Karpas-422 (cell line): ENCODE results near the gene SELENBP1. TPM values are rescaled to one million over a fixed set of nuclear protein-coding genes. Genes with fewer than 3 reads are reported as not detected.

Experiments used
- DNase-seq: peaks from one replicate; pipeline ENCODE4 v3.0.0-alpha.2; 2015
- H2AFZ ChIP-seq: fragments of 200-600 bp; sonication (generic); 2 replicates; pipeline ENCODE4 v1.6.1; 2014; ENCODE audit warnings: antibody characterized with exemption, low read length, mixed read lengths
- H3K27ac ChIP-seq: fragments of 200-600 bp; sonication (generic); 2 replicates; pipeline ENCODE4 v1.5.1; 2014; ENCODE audit warnings: mild to moderate bottlenecking, low read length, moderate library complexity
- H3K27me3 ChIP-seq: fragments of 200-600 bp; sonication (generic); 2 replicates; pipeline ENCODE4 v1.6.1; 2014; ENCODE audit warnings: low read length, mixed read lengths
- H3K36me3 ChIP-seq: fragments of 200-600 bp; sonication (generic); 2 replicates; pipeline ENCODE4 v1.6.1; 2014; ENCODE audit warnings: low read length, mixed read lengths; ENCODE audit not compliant: insufficient read depth
- H3K4me1 ChIP-seq: fragments of 200-600 bp; sonication (generic); 2 replicates; pipeline ENCODE4 v1.6.1; 2014; ENCODE audit warnings: mild to moderate bottlenecking, low read length, mixed read lengths
- H3K4me2 ChIP-seq: fragments of 200-600 bp; sonication (generic); 2 replicates; pipeline ENCODE4 v1.6.1; 2014; ENCODE audit warnings: low read length, low read depth, mild to moderate bottlenecking; ENCODE audit not compliant: poor library complexity, severe bottlenecking
- H3K4me3 ChIP-seq: fragments of 200-600 bp; sonication (generic); 2 replicates; pipeline ENCODE4 v1.5.1; 2014; ENCODE audit warnings: mild to moderate bottlenecking, antibody characterized with exemption, low read length, mixed read lengths
- H3K79me2 ChIP-seq: fragments of 200-600 bp; sonication (generic); 2 replicates; pipeline ENCODE4 v1.6.1; 2014; ENCODE audit warnings: mild to moderate bottlenecking, low read length, mixed read lengths
- H3K9ac ChIP-seq: fragments of 200-600 bp; sonication (generic); 2 replicates; pipeline ENCODE4 v1.6.0; 2014; ENCODE audit warnings: low read length
- H3K9me2 ChIP-seq: fragments of 200-600 bp; sonication (generic), shearing (Covaris generic); replicated peaks from 2 replicates; pipeline ENCODE4 v1.6.0; 2014; ENCODE audit warnings: mild to moderate bottlenecking, low read length, moderate library complexity; ENCODE audit not compliant: insufficient read depth
- H3K9me3 ChIP-seq: fragments of 300-700, 200-600 bp; sonication (generic); 2 replicates; pipeline ENCODE4 v1.6.1; 2014; ENCODE audit warnings: low read length, mixed read lengths
- H4K20me1 ChIP-seq: fragments of 200-600 bp; sonication (generic); 2 replicates; pipeline ENCODE4 v1.6.1; 2014; ENCODE audit warnings: mild to moderate bottlenecking, antibody characterized with exemption, low read length, low read depth; ENCODE audit not compliant: insufficient read depth
- total RNA-seq: library from RNA; depleted of rRNA; stranded (reverse); fragments of >200 nt; shearing (Covaris generic); gene quantifications from 2 replicates; pipeline ENCODE4 v1.2.3, GENCODE V29; 2014; ENCODE audit warnings: low replicate concordance; rRNA removed

SELENBP1 gene
- not detected in 2 replicates for total RNA-seq

DNA sequence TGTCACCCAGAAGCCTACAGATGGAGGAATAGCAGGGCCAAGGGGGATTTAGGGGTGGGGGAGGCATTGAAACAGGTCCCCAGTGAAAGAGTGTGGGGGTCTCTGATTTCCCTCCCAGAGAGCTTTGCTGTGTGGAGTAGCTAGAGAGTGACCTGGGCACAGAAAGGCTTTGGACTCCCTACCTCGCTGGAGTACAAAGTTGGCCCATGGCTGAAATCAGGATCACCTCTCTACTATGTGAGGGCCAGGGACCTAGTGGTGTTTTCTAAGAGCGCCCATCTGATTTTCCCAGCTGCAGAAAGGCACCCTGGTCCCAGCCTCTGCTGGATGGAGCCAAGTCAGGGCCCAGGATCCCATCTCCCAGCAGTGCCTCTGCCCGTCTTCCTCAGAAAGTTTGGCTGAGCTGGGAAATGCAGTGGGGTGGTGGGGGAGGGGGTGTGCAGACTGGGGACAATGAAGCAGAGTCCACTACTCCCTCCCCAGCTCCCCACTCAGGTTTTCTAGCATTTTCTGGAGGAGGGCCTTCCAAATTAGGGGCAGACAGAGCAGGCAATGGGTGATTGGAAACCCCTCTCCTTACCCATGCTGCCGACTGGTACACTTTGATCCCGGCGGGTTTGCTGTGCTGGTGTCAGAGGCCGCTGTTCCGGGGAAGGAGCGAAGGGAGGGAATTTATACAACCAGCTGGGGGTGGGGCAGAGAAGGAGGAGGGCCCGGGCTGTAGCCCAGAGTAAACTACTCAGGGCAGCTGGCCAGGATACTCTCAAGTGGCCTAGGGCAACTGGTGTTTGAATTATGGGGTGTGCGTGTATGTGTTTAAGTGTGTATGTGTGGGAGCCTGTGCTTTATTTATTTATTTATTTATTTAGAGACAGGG is at the start of gene SELENBP1:
SELENBP1 (minus strand) TSS at position 648 of the 877 bp plus-strand sequence; CDS start at position 584, 64 bp downstream.
- Histone ChIP-seq H3K4me3 (no peak within 1 kb of the TSS), H3K27me3 (no peaks in the 10 kb centered on the region), H3K36me3 (no peaks in the 10 kb centered on the region), H4K20me1 (no peaks in the 10 kb centered on the region), H3K9me2 (no peaks in the 10 kb centered on the region), H3K27ac (no peak within 1 kb of the TSS), H3K9me3 (no peaks in the 10 kb centered on the region), H3K79me2 (no peaks in the 10 kb centered on the region), H3K9ac (no peak within 1 kb of the TSS), H3K4me2 (no peak within 1 kb of the TSS), H2AFZ (no peak within 1 kb of the TSS), H3K4me1 (peaks cover 9% of the 10 kb centered on the region)
- no peak for DNase-seq

DNA sequence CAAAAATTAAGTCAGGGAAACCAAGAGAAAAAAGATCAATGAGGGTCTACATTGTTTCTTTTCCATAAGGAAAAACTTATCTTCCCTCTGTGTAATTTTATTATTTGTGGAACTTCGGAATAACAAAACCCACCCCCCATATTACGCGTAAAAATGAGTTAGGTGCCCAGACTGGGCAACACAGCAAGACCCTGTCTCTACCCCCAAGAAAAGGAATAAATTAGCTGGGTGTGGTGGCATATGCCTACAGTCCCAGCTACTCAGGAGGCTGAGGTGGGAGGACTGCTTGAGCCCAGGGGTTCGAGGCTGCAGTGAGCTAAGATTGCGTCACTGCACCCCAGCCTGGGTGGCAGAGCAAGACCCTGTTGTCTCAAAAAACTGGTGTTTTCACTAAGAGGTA is 47.3 kb upstream of the SELENBP1 start:
- DNase-seq: no peak
- H3K27ac ChIP-seq: no peak overlapping the region
- H3K9ac ChIP-seq: no peak overlapping the region
- no peaks in the 10 kb centered on the region for H3K4me1 ChIP-seq
- no peaks in the 10 kb centered on the region for H3K9me3 ChIP-seq
- no peaks in the 10 kb centered on the region for H3K9me2 ChIP-seq
- H2AFZ ChIP-seq: no peak overlapping the region
- H4K20me1 ChIP-seq: no peaks in the 10 kb centered on the region
- H3K79me2 ChIP-seq: peaks cover 3% of the 10 kb centered on the region; the same call in 1 of the 2 replicates
- H3K36me3 ChIP-seq: peaks cover 32% of the 10 kb centered on the region; the same call in 1 of the 2 replicates
- H3K27me3 ChIP-seq: no peaks in the 10 kb centered on the region
- no peak overlapping the region for H3K4me2 ChIP-seq
- no peak overlapping the region for H3K4me3 ChIP-seq

DNA sequence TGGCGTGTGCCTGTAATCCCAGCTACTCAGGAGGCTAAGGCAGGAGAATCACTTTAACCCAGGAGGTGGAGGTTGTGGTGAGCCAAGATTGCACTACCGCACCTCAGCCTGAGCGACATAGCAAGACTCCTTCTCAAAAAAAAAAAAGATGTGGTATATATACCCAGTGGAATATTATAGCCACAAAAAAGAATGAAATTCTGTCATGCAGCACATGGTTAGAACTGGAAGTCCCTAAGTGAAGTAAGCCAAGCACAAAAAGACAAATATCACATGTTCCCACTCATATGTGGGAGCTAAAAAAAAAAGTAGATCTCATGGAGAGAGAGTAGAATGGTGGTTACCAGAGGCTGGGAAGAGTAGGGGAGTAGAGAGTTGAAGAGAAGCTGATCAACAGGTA is 45.6 kb upstream of the SELENBP1 start:
- no peak overlapping the region for H3K4me3 ChIP-seq
- no peaks in the 10 kb centered on the region for H3K9me3 ChIP-seq
- H3K36me3 ChIP-seq: peaks cover 19% of the 10 kb centered on the region; the same call in 1 of the 2 replicates

DNA sequence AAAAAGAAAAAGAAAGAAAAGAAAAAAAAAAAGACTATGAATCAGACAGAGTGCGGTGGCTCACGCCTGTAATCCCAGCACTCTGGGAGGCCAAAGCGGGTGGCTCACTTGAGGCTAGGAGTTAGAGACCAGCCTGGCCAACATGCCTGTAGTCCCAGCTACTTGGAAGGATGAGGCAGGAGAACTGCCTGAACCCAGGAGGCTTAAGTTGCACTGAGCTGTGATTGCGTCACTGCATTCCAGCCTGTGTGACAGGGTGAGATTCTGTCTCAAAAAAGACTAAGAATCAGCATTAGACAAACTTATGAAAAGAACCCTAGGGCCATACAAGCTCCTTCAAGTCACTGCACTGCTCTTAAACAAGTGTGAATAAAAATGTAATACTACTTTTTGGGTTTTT is 43.7 kb upstream of the SELENBP1 start:
- H3K36me3 ChIP-seq: peaks cover 27% of the 10 kb centered on the region; the same call in 1 of the 2 replicates
- DNase-seq: no peak
- H3K4me1 ChIP-seq: no peaks in the 10 kb centered on the region

More for the DNA sequence above, 45.6 kb upstream of the SELENBP1 start:
- Histone ChIP-seq H2AFZ (no peak overlapping the region), H3K27ac (no peak overlapping the region), H4K20me1 (no peaks in the 10 kb centered on the region), H3K4me1 (no peaks in the 10 kb centered on the region), H3K9ac (no peak overlapping the region), H3K4me2 (no peak overlapping the region), H3K9me2 (no peaks in the 10 kb centered on the region), H3K79me2 (peaks cover 7% of the 10 kb centered on the region; the same call in 1 of the 2 replicates), H3K27me3 (no peaks in the 10 kb centered on the region)
- DNase-seq: no peak

DNA sequence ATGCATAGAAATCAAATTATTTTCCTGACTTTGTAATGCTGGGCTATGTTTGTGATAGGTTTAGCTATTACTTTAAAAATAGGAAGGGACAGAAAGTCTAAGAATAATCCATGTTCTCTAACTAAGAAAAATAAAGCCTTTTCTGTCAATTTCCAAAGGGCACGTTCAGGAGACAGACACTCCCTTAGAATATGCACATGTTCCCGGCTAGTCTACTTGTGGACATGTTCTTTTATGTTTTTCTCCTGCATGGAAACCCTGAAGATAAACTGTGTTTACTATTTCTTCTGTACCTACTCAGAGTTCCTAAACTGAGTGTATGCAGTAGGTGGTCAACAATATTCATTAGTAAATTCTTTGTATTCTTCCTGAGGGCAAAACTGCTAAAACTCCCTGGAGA is 39.4 kb upstream of the SELENBP1 start:
- Histone ChIP-seq H3K4me2 (no peak overlapping the region), H3K9ac (no peak overlapping the region), H3K27ac (no peak overlapping the region), H3K4me3 (no peak overlapping the region), H3K9me2 (no peaks in the 10 kb centered on the region), H3K36me3 (peaks cover 52% of the 10 kb centered on the region; the same call in 1 of the 2 replicates), H3K27me3 (no peaks in the 10 kb centered on the region), H3K4me1 (no peaks in the 10 kb centered on the region), H2AFZ (no peak overlapping the region), H3K79me2 (0 out of 2 replicates have a peak, but pooled peaks cover 4% of the 10 kb centered on the region), H3K9me3 (no peaks in the 10 kb centered on the region), H4K20me1 (no peaks in the 10 kb centered on the region)
- no peak for DNase-seq

More for the DNA sequence above, 43.7 kb upstream of the SELENBP1 start:
- Histone ChIP-seq H4K20me1 (no peaks in the 10 kb centered on the region), H3K9ac (no peak overlapping the region), H3K27ac (no peak overlapping the region), H3K4me3 (no peak overlapping the region), H3K4me2 (no peak overlapping the region), H3K27me3 (no peaks in the 10 kb centered on the region), H2AFZ (no peak overlapping the region), H3K9me3 (no peaks in the 10 kb centered on the region), H3K79me2 (peaks cover 7% of the 10 kb centered on the region; the same call in 1 of the 2 replicates), H3K9me2 (no peaks in the 10 kb centered on the region)

DNA sequence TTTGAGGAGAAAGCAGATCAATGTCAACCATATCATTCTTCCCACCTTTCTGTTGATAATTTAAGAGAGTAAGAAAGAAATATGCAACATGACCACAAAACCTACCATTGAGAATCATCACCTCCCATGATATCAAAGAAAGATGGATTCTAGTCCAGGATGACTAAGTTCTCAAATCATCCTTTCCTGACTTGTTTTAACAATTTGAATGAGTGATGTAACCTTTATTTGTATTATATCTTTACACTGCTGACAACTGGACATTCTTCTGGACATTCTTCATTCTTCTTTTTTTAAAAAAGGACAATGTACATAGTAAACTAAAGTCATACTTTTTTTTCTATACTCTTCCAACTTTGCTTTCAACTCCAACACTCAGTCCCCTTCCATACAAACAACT is 36.4 kb upstream of the SELENBP1 start:
- H3K9me2 ChIP-seq: no peaks in the 10 kb centered on the region
- H3K36me3 ChIP-seq: peaks cover 58% of the 10 kb centered on the region
- no peak overlapping the region for H3K9ac ChIP-seq
- H3K4me3 ChIP-seq: no peak overlapping the region
- H3K4me1 ChIP-seq: no peaks in the 10 kb centered on the region
- H2AFZ ChIP-seq: no peak overlapping the region
- no peaks in the 10 kb centered on the region for H3K9me3 ChIP-seq
- H4K20me1 ChIP-seq: no peaks in the 10 kb centered on the region
- H3K4me2 ChIP-seq: no peak overlapping the region
- H3K27ac ChIP-seq: no peak overlapping the region
- no peak for DNase-seq
- H3K27me3 ChIP-seq: no peaks in the 10 kb centered on the region
- 0 out of 2 replicates have a peak, but pooled peaks cover 3% of the 10 kb centered on the region for H3K79me2 ChIP-seq

DNA sequence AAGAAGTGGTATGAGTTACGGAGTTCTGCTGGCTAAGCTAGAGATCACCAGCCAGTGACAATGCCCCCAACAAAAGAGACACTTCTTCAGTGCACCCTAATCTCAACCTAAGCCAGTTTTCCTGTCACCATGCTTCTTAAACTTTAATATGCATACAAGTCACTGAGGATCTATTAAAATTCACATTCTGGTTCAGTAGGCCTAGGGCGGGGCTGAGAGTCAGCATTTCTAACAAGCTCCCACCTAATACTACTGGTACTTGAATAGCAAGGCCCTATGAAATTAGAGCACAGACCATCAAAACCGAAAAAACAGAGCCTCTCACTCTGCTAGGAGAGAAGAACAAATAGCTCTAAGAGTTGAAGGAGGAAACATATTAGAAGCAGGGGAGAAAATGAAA is 34.8 kb upstream of the SELENBP1 start:
- no peaks in the 10 kb centered on the region for H3K4me1 ChIP-seq
- peaks cover 60% of the 10 kb centered on the region for H3K36me3 ChIP-seq
- H3K27ac ChIP-seq: no peak overlapping the region
- H3K9ac ChIP-seq: no peak overlapping the region
- no peak for DNase-seq
- H3K4me3 ChIP-seq: no peak overlapping the region
- H3K4me2 ChIP-seq: no peak overlapping the region
- no peaks in the 10 kb centered on the region for H4K20me1 ChIP-seq
- no peak overlapping the region for H2AFZ ChIP-seq
- H3K9me3 ChIP-seq: no peaks in the 10 kb centered on the region
- no peaks in the 10 kb centered on the region for H3K79me2 ChIP-seq
- H3K9me2 ChIP-seq: no peaks in the 10 kb centered on the region
- no peaks in the 10 kb centered on the region for H3K27me3 ChIP-seq

DNA sequence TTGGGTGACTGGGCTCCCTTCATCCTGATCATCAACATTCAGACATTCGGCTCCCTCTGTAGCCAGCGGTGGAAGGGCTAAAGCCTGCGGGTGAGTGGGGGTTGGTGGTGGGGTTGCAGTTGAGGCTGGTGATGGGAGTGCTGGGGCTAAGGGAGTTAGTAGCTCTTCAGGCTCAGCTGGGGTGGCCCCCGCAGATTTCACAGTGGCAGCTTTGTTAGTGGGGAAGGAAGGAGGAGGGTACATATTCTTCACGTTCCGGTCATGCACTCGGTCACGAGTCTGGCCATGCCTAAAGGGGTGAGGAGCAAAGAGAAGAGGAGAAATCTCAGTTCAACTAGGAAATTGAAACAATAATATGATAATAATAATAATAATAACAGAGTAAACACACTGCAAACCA is 33.7 kb upstream of the SELENBP1 start:
- H3K9me2 ChIP-seq: no peaks in the 10 kb centered on the region
- H3K79me2 ChIP-seq: peaks cover 8% of the 10 kb centered on the region
- 0 out of 2 replicates have a peak, but pooled peaks cover 2% of the 10 kb centered on the region for H4K20me1 ChIP-seq
- no peak overlapping the region for H3K4me3 ChIP-seq
- H3K27me3 ChIP-seq: no peaks in the 10 kb centered on the region
- no peak for DNase-seq
- peaks cover 5% of the 10 kb centered on the region for H3K4me1 ChIP-seq
- H3K4me2 ChIP-seq: no peak overlapping the region
- H3K9ac ChIP-seq: no peak overlapping the region
- H2AFZ ChIP-seq: no peak overlapping the region
- peaks cover 58% of the 10 kb centered on the region for H3K36me3 ChIP-seq
- no peaks in the 10 kb centered on the region for H3K9me3 ChIP-seq
- H3K27ac ChIP-seq: no peak overlapping the region
